Measurements from ENCODE around the gene NDUFS6.
"Not testable (repeated sequence)": the region's sequence is repeated elsewhere in the genome, so short reads cannot be mapped to it uniquely, and the experiment has no call there.

The NDUFS6 gene

GRCh38 chr5:1835431-1835830 is 34.2 kb downstream of the NDUFS6 start:
- DNase-seq: no peak

- no peak for DNase-seq
Observed at GRCh38 chr5:1836176-1836890, 35.1 kb downstream of the NDUFS6 start.

- no peak for DNase-seq
Observed at GRCh38 chr5:1836891-1837880, 36.0 kb downstream of the NDUFS6 start.

GRCh38 chr5:1838013-1838412 is 36.8 kb downstream of the NDUFS6 start:
- DNase-seq: no peak

- DNase-seq: no peak
Observed at GRCh38 chr5:1840071-1840547, 38.9 kb downstream of the NDUFS6 start.

- DNase-seq: no peak
Observed at GRCh38 chr5:1840741-1841521, 39.7 kb downstream of the NDUFS6 start.

GRCh38 chr5:1842004-1842819 is 41.0 kb downstream of the NDUFS6 start:
- DNase-seq: no peak

- not testable (repeated sequence) for DNase-seq
Observed at GRCh38 chr5:1843761-1844160, 42.6 kb downstream of the NDUFS6 start.

GRCh38 chr5:1844708-1845436 is 43.7 kb downstream of the NDUFS6 start:
- no peak for DNase-seq

- DNase-seq: no peak
Observed at GRCh38 chr5:1845696-1846095, 44.5 kb downstream of the NDUFS6 start.

- no peak for DNase-seq
Observed at GRCh38 chr5:1846583-1846982, 45.4 kb downstream of the NDUFS6 start.

GRCh38 chr5:1847056-1847455 is 45.8 kb downstream of the NDUFS6 start:
- DNase-seq: no peak

- DNase-seq: no peak
Observed at GRCh38 chr5:1847611-1848010, 46.4 kb downstream of the NDUFS6 start.

- DNase-seq: no peak
Observed at GRCh38 chr5:1850324-1851154, 49.3 kb downstream of the NDUFS6 start.

GRCh38 chr5:1851290-1851934 is 50.2 kb downstream of the NDUFS6 start:
- no peak for DNase-seq

GRCh38 chr5:1852324-1852947 is 51.2 kb downstream of the NDUFS6 start:
- no peak for DNase-seq

GRCh38 chr5:1853531-1853930 is 52.3 kb downstream of the NDUFS6 start:
- no peak for DNase-seq

GRCh38 chr5:1855075-1855474 is 53.9 kb downstream of the NDUFS6 start:
- no peak for DNase-seq

- no peak for DNase-seq
Observed at GRCh38 chr5:1855596-1855995, 54.4 kb downstream of the NDUFS6 start.
